SK-N-SH (cell line): ENCODE results near the gene ACACB. TPM values are rescaled to one million over a fixed set of nuclear protein-coding genes. Genes with fewer than 3 reads are reported as not detected.

Experiments
- CTCF ChIA-PET: fragments of 300-600, 350-600 bp; formaldehyde crosslinking; extraction: SDS; loops from one replicate; lab custom pipeline; 2021; lab: Yijun Ruan, JAX
- POLR2A ChIA-PET: fragments of 350-600 bp; sonication (Branson Sonifier 250); formaldehyde crosslinking; extraction: SDS; loops from one replicate; lab custom pipeline; 2020; ENCODE audit warnings: antibody characterized with exemption, inconsistent platforms; lab: Yijun Ruan, JAX
- DNase-seq: peaks from one replicate; pipeline ENCODE4 v3.0.0; 2012
- H2AFZ ChIP-seq: fragments of 200-600 bp; sonication (generic); 2 replicates; pipeline ENCODE4 v1.8.1; 2016; ENCODE audit warnings: antibody characterized with exemption, mild to moderate bottlenecking, low read depth
- H3F3A ChIP-seq: fragments of 200-600 bp; sonication (generic); replicated peaks from 2 replicates; pipeline ENCODE3; 2016; ENCODE audit warnings: antibody characterized with exemption, mild to moderate bottlenecking; ENCODE audit not compliant: insufficient read depth
- H3K27ac ChIP-seq, 2 experiments: fragments of 200-500 bp in 1 of 2; fragments of 200-600 bp in 1 of 2; sonication (Bioruptor generic) in 1 of 2; sonication (generic), shearing (Covaris generic) in 1 of 2; 2 replicates each; pipeline versions ENCODE4 v1.5.1 to v1.6.1; 2014 to 2016; ENCODE audit warnings: low read depth in 2 of 2, inconsistent platforms in 1 of 2, low read length in 1 of 2, mild to moderate bottlenecking in 1 of 2, mixed read lengths in 1 of 2
- H3K27me3 ChIP-seq: fragments of 200-600 bp; sonication (generic), shearing (Covaris generic); 2 replicates; pipeline ENCODE4 v1.6.1; 2016; ENCODE audit warnings: mixed run types; ENCODE audit not compliant: insufficient read depth
- H3K36me3 ChIP-seq, 2 experiments: fragments of 200-500 bp in 1 of 2; fragments of 200-600 bp in 1 of 2; sonication (Bioruptor generic) in 1 of 2; sonication (generic) in 1 of 2; replicated peaks in 1 of 2; 2 replicates each; pipeline versions ENCODE3 to v1.5.1; 2014 to 2016; ENCODE audit warnings: low read length in 1 of 2, mild to moderate bottlenecking in 1 of 2; ENCODE audit not compliant: insufficient read depth in 2 of 2, control insufficient read depth in 1 of 2
- H3K4me1 ChIP-seq, 2 experiments: fragments of 200-500 bp in 1 of 2; fragments of 200-600 bp in 1 of 2; sonication (Bioruptor generic) in 1 of 2; sonication (generic), shearing (Covaris generic) in 1 of 2; 2 replicates each; pipeline versions ENCODE4 v1.5.1 to v1.6.1; 2014 to 2016; ENCODE audit warnings: low read depth in 1 of 2, low read length in 1 of 2, mixed run types in 1 of 2; ENCODE audit not compliant: insufficient read depth in 2 of 2, control insufficient read depth in 1 of 2
- H3K4me2 ChIP-seq: fragments of 200-600 bp; sonication (generic), shearing (Covaris generic); 2 replicates; pipeline ENCODE4 v1.6.1; 2017; ENCODE audit warnings: mixed run types
- H3K4me3 ChIP-seq, 2 experiments: fragments of 200-500 bp in 1 of 2; fragments of 200-600 bp in 1 of 2; sonication (Bioruptor generic) in 1 of 2; sonication (generic), shearing (Covaris generic) in 1 of 2; 2 replicates each; pipeline versions ENCODE4 v1.5.1 to v1.8.1; 2014 to 2016; ENCODE audit warnings: low read depth in 2 of 2, inconsistent platforms in 1 of 2, low read length in 1 of 2, mild to moderate bottlenecking in 1 of 2, mixed read lengths in 1 of 2, moderate library complexity in 1 of 2
- H3K79me2 ChIP-seq: fragments of 200-600 bp; sonication (generic); 2 replicates; pipeline ENCODE4 v1.8.1; 2017; ENCODE audit warnings: mild to moderate bottlenecking; ENCODE audit not compliant: insufficient read depth
- H3K9ac ChIP-seq: fragments of 200-600 bp; sonication (generic); 2 replicates; pipeline ENCODE4 v1.6.1; 2017; ENCODE audit warnings: mixed run types
- H3K9me2 ChIP-seq: fragments of 200-600 bp; sonication (generic); 2 replicates; pipeline ENCODE4 v1.6.1; 2017; ENCODE audit warnings: mixed run types
- H3K9me3 ChIP-seq: fragments of 200-600 bp; sonication (generic); 2 replicates; pipeline ENCODE4 v1.6.1; 2017; ENCODE audit warnings: mixed run types, mild to moderate bottlenecking, moderate library complexity
- H4K20me1 ChIP-seq: fragments of 200-600 bp; sonication (generic); 2 replicates; pipeline ENCODE4 v1.6.1; 2017; ENCODE audit warnings: mild to moderate bottlenecking, mixed run types; ENCODE audit not compliant: insufficient read depth
- CHD2 ChIP-seq: fragments of 150-350 bp; IDR thresholded peaks from 2 replicates; pipeline ENCODE4 v1.6.1; 2018; ENCODE audit warnings: low read length; ENCODE audit not compliant: partially characterized antibody
- ELF1 ChIP-seq: IDR thresholded peaks from 2 replicates; pipeline ENCODE4 v1.4.0; 2012
- EZH2phosphoT487 ChIP-seq: fragments of 200-600 bp; sonication (generic); IDR thresholded peaks from 2 replicates; pipeline ENCODE4 v1.6.1; 2017; ENCODE audit warnings: low read depth, mixed run types, mild to moderate bottlenecking, antibody characterized with exemption, moderate library complexity, borderline replicate concordance
- FOSL2 ChIP-seq: IDR thresholded peaks from 2 replicates; pipeline ENCODE4 v1.4.0; 2012; ENCODE audit warnings: low read depth, mild to moderate bottlenecking, moderate library complexity, borderline replicate concordance
- GABPA ChIP-seq: IDR thresholded peaks from 2 replicates; pipeline ENCODE4 v1.4.0; 2012; ENCODE audit warnings: low read depth, mild to moderate bottlenecking
- GATA2 ChIP-seq: sonication (generic); formaldehyde crosslinking; IDR thresholded peaks from 2 replicates; pipeline ENCODE4 v1.5.0; 2020; ENCODE audit warnings: mild to moderate bottlenecking, missing genetic modification reagents
- JUND ChIP-seq: IDR thresholded peaks from 2 replicates; pipeline ENCODE4 v1.4.0; 2012
- MAX ChIP-seq: IDR thresholded peaks from 2 replicates; pipeline ENCODE4 v1.4.0; 2012; ENCODE audit warnings: low read depth
- MXI1 ChIP-seq: IDR thresholded peaks from 2 replicates; pipeline ENCODE4 v1.6.1; 2012; ENCODE audit warnings: mild to moderate bottlenecking, low read depth, low read length, improper control_type of control experiment
- PBX3 ChIP-seq: IDR thresholded peaks from 2 replicates; pipeline ENCODE4; 2012
- POLR2AphosphoS5 ChIP-seq: IDR thresholded peaks from 2 replicates; pipeline ENCODE4 v1.6.1; 2012; ENCODE audit warnings: low read depth, low read length
- RAD21 ChIP-seq: IDR thresholded peaks from 2 replicates; pipeline ENCODE4 v1.6.1; 2012; ENCODE audit warnings: mild to moderate bottlenecking, low read length
- RFX5 ChIP-seq: IDR thresholded peaks from 2 replicates; pipeline ENCODE4 v1.6.1; 2012; ENCODE audit warnings: mild to moderate bottlenecking, improper control_type of control experiment, low read length
- SIN3A ChIP-seq: IDR thresholded peaks from 2 replicates; pipeline ENCODE4 v1.6.1; 2012; ENCODE audit warnings: low read depth, mild to moderate bottlenecking, low read length, moderate library complexity, borderline replicate concordance
- TCF12 ChIP-seq: IDR thresholded peaks from 2 replicates; pipeline ENCODE4 v1.4.0; 2012
- TEAD4 ChIP-seq: IDR thresholded peaks from 2 replicates; pipeline ENCODE4 v1.4.0; 2012; ENCODE audit warnings: mild to moderate bottlenecking, borderline replicate concordance; ENCODE audit not compliant: insufficient read depth
- USF2 ChIP-seq: fragments of 150-350 bp; IDR thresholded peaks from 2 replicates; pipeline ENCODE4 v1.6.1; 2017; ENCODE audit warnings: antibody characterized with exemption, low read length, low read depth, borderline replicate concordance
- YY1 ChIP-seq: IDR thresholded peaks from 2 replicates; pipeline ENCODE4 v1.4.0; 2012; ENCODE audit warnings: low read depth, mild to moderate bottlenecking
- WGBS: methylation state at CpG from one replicate; pipeline ENCODE4 v1.1.6; 2017; ENCODE audit warnings: low lambda C conversion rate; 5-methylcytosine and 5-hydroxymethylcytosine counted together
- polyA plus RNA-seq, 3 experiments: library from polyadenylated mRNA; depleted of rRNA; stranded (reverse); fragments of >200 nt; gene quantifications; 2 replicates each; pipeline ENCODE4 v1.2.3, GENCODE V29; 2012

ACACB gene
- polyA plus RNA-seq, 1 of the 3 experiments (the other 2 are of a cell fraction) = 6.1 TPM

GRCh38 chr12:109085590-109085989 is 30.8 kb upstream of the ACACB start:
- Histone ChIP-seq H3K4me2 (no peak overlapping the region), H3K9me2 (no peaks in the 10 kb centered on the region), H3K9ac (no peak overlapping the region), H3K27ac (no peak overlapping the region), H3K9me3 (no peaks in the 10 kb centered on the region), H3K4me3 (no peak overlapping the region), H3F3A (peaks cover 4% of the 10 kb centered on the region), H3K79me2 (no peaks in the 10 kb centered on the region; the same call in 1 of the 2 replicates), H4K20me1 (no peaks in the 10 kb centered on the region), H2AFZ (no peak overlapping the region), H3K27me3 (no peaks in the 10 kb centered on the region), H3K4me1 (no peaks in the 10 kb centered on the region), H3K36me3 (peaks cover 39 to 74% of the 10 kb centered on the region in 2 experiments)
- WGBS = 96% methylated on average over 7 of the region's 11 CpGs
- ChIA-PET POLR2A (no interaction called here), CTCF (interaction anchor here (4.3 kb wide), 1 partner anchor 8 kb away, joined by 20 read pairs; the partner anchor contains the start of gene ALKBH2)
- TF ChIP-seq MXI1 = no peak
- TF ChIP-seq CHD2 = no peak
- TF ChIP-seq ELF1 = no peak
- no peak for TF ChIP-seq RFX5
- TF ChIP-seq GATA2 (CRISPR knock-in tag) = no peak
- DNase-seq = no peak

GRCh38 chr12:109087250-109087649 is 29.1 kb upstream of the ACACB start:
- TF ChIP-seq SIN3A (no peak), GABPA (no peak), FOSL2 (no peak), CHD2 (no peak), YY1 (no peak), GATA2 (CRISPR knock-in tag) (no peak), RAD21 (no peak), USF2 (no peak), EZH2phosphoT487 (no peak), MAX (no peak), TCF12 (no peak), JUND (no peak), TEAD4 (no peak), POLR2AphosphoS5 (no peak), PBX3 (no peak), RFX5 (no peak)
- Histone ChIP-seq H3K4me1 (peaks cover 0 to 9% of the 10 kb centered on the region in 2 experiments; a peak in 1 of 4 replicates), H4K20me1 (no peaks in the 10 kb centered on the region), H3K79me2 (peaks cover 14% of the 10 kb centered on the region), H3K9me2 (no peaks in the 10 kb centered on the region), H3K9ac (no peak overlapping the region), H3K27me3 (no peaks in the 10 kb centered on the region), H3K27ac (no peak overlapping the region), H3K4me3 (no peak overlapping the region), H3F3A (peaks cover 4% of the 10 kb centered on the region), H2AFZ (no peak overlapping the region), H3K4me2 (no peak overlapping the region), H3K9me3 (no peaks in the 10 kb centered on the region), H3K36me3 (peaks cover 33 to 58% of the 10 kb centered on the region in 2 experiments)
- WGBS = 70% methylated on average over 2 of the region's 5 CpGs
- no peak for DNase-seq
- ChIA-PET POLR2A (no interaction called here), CTCF (interaction anchor here (0.5 to 1.9 kb wide), 8 partner anchors 10 to 469 kb away, joined by 3 to 5 read pairs (median 3); no protein-coding TSS in a partner anchor)
